GM23338 (cell line): Measurements from ENCODE around the gene GNAZ. TPM values are rescaled to one million over a fixed set of nuclear protein-coding genes. Genes with fewer than 3 reads are reported as not detected.

Experiments used
- ATAC-seq: fragments of 200-7000 bp; cut with Tn5 transposase; 3 replicates; pipeline ENCODE4 v1.9.1; 2020
- DNase-seq: peaks from one replicate; pipeline ENCODE4 v3.0.0-alpha.2; 2015; ENCODE audit warnings: low spot score
- H2AFZ ChIP-seq: fragments of 200-600 bp; sonication (generic); 2 replicates; pipeline ENCODE4 v1.8.0; 2016; ENCODE audit warnings: antibody characterized with exemption, mild to moderate bottlenecking, moderate library complexity
- H3F3A ChIP-seq: fragments of 200-600 bp; sonication (generic); replicated peaks from 2 replicates; pipeline ENCODE4 v1.8.0; 2017; ENCODE audit warnings: antibody characterized with exemption, mixed run types, low read depth
- H3K27ac ChIP-seq: fragments of 200-600 bp; sonication (generic); 2 replicates; pipeline ENCODE4 v1.6.1; 2016; ENCODE audit warnings: low read depth
- H3K27me3 ChIP-seq: fragments of 200-600 bp; sonication (generic); 2 replicates; pipeline ENCODE4 v1.8.0; 2016; ENCODE audit warnings: mild to moderate bottlenecking, mixed run types, moderate library complexity; ENCODE audit not compliant: insufficient read depth
- H3K36me3 ChIP-seq: fragments of 200-600 bp; sonication (generic); 2 replicates; pipeline ENCODE4 v1.8.0; 2016; ENCODE audit warnings: mild to moderate bottlenecking; ENCODE audit not compliant: insufficient read depth
- H3K4me1 ChIP-seq: fragments of 200-600 bp; sonication (generic); 2 replicates; pipeline ENCODE4 v1.8.0; 2016; ENCODE audit warnings: mild to moderate bottlenecking, moderate library complexity; ENCODE audit not compliant: insufficient read depth
- H3K4me2 ChIP-seq: fragments of 200-600 bp; sonication (generic); 2 replicates; pipeline ENCODE4 v1.7.1; 2017; ENCODE audit warnings: mixed run types
- H3K4me3 ChIP-seq: fragments of 200-600 bp; sonication (generic); 2 replicates; pipeline ENCODE4 v1.6.1; 2016; ENCODE audit warnings: mixed run types
- H3K79me2 ChIP-seq: fragments of 200-600 bp; sonication (generic); replicated peaks from 2 replicates; pipeline ENCODE4 v1.8.0; 2017; ENCODE audit warnings: mild to moderate bottlenecking; ENCODE audit not compliant: insufficient read depth
- H3K9me2 ChIP-seq: fragments of 200-600 bp; sonication (generic); 2 replicates; pipeline ENCODE4 v1.8.0; 2017; ENCODE audit not compliant: insufficient read depth
- H4K20me1 ChIP-seq: fragments of 200-600 bp; sonication (generic); replicated peaks from 2 replicates; pipeline ENCODE4 v1.8.0; 2017; ENCODE audit warnings: mild to moderate bottlenecking; ENCODE audit not compliant: insufficient read depth
- H3K27ac Mint-ChIP-seq: 2 replicates; pipeline ENCODE4 v1.8.0; 2020; ENCODE audit warnings: inconsistent platforms, mild to moderate bottlenecking, moderate library complexity, mixed read lengths
- H3K27me3 Mint-ChIP-seq: 3 replicates; pipeline ENCODE4 v1.8.0; 2022; ENCODE audit warnings: low read depth, mild to moderate bottlenecking, moderate library complexity, mixed read lengths, inconsistent platforms; ENCODE audit not compliant: insufficient read depth, poor library complexity
- H3K36me3 Mint-ChIP-seq: 3 replicates; pipeline ENCODE4 v1.8.0; 2021; ENCODE audit warnings: low read depth, mild to moderate bottlenecking, inconsistent platforms, moderate library complexity, mixed read lengths
- H3K4me1 Mint-ChIP-seq: 3 replicates; pipeline ENCODE4 v1.8.0; 2020; ENCODE audit warnings: mild to moderate bottlenecking, inconsistent platforms, mixed read lengths
- H3K4me3 Mint-ChIP-seq: 3 replicates; pipeline ENCODE4 v1.8.0; 2021; ENCODE audit warnings: moderate library complexity, mild to moderate bottlenecking, inconsistent platforms, mixed read lengths
- H3K9me3 Mint-ChIP-seq: 3 replicates; pipeline ENCODE4 v1.8.0; 2020; ENCODE audit warnings: moderate library complexity, mild to moderate bottlenecking, inconsistent platforms, mixed read lengths
- CREB1 ChIP-seq: fragments of 250-450 bp; sonication (Bioruptor Pico); IDR thresholded peaks from 2 replicates; pipeline ENCODE4 v1.5.0; 2020; ENCODE audit warnings: low read depth, mild to moderate bottlenecking, moderate library complexity
- ETS1 ChIP-seq: IDR thresholded peaks from 2 replicates; pipeline ENCODE4 v1.6.1; 2016; ENCODE audit warnings: antibody characterized with exemption
- EZH2 ChIP-seq: fragments of 200-600 bp; sonication (generic); IDR thresholded peaks from one replicate; pipeline ENCODE4 v1.8.0; 2017; ENCODE audit warnings: antibody characterized with exemption, mild to moderate bottlenecking, low read depth; ENCODE audit not compliant: unreplicated experiment
- EZH2phosphoT487 ChIP-seq: fragments of 200-600 bp; sonication (generic); IDR thresholded peaks from one replicate; pipeline ENCODE4 v1.8.1; 2018; ENCODE audit warnings: antibody characterized with exemption; ENCODE audit not compliant: unreplicated experiment
- JUNB ChIP-seq: IDR thresholded peaks from one replicate; pipeline ENCODE4 v1.6.1; 2016; ENCODE audit warnings: antibody characterized with exemption; ENCODE audit not compliant: unreplicated experiment
- NANOG ChIP-seq: IDR thresholded peaks from 2 replicates; pipeline ENCODE4 v1.6.1; 2016; ENCODE audit warnings: antibody characterized with exemption, borderline replicate concordance
- STAT1 ChIP-seq: IDR thresholded peaks from one replicate; pipeline ENCODE4 v1.6.1; 2016; ENCODE audit warnings: antibody characterized with exemption; ENCODE audit not compliant: unreplicated experiment
- ZNF114 ChIP-seq: fragments of 250-450 bp; sonication (Bioruptor Pico); IDR thresholded peaks from 2 replicates; pipeline ENCODE4 v1.5.0; 2020; ENCODE audit warnings: mild to moderate bottlenecking, moderate library complexity
- ZNF331 ChIP-seq: fragments of 250-450 bp; sonication (Bioruptor Pico); IDR thresholded peaks from 2 replicates; pipeline ENCODE4 v1.5.0; 2020; ENCODE audit warnings: low read depth, mild to moderate bottlenecking, moderate library complexity
- polyA plus RNA-seq: library from polyadenylated mRNA; unstranded; fragments of >200 nt; fragmentation: Nextera tagmentation; extraction: Ambion mirVana; gene quantifications from 2 replicates; pipeline ENCODE4 v1.2.1, GENCODE V29; 2016
- total RNA-seq: library from RNA; depleted of rRNA; stranded (reverse); fragments of >200 nt; shearing (Covaris generic); gene quantifications from 2 replicates; pipeline ENCODE4 v1.2.3, GENCODE V29; 2014
- TF ChIP-seq, protein P1 (sequence below), 2 experiments: fragments of 200-600 bp in 1 of 2; sonication (generic) in 1 of 2; conservative IDR thresholded peaks; 2 replicates each; pipeline versions ENCODE4 v1.5.1 to v1.6.1; 2016 to 2017; ENCODE audit warnings: antibody characterized with exemption in 2 of 2, low read depth in 2 of 2, mild to moderate bottlenecking in 2 of 2, moderate library complexity in 1 of 2
- TF ChIP-seq, protein P2 (sequence below): fragments of 250-450 bp; sonication (Bioruptor Pico); IDR thresholded peaks from 2 replicates; pipeline ENCODE4 v1.5.0; 2020; ENCODE audit warnings: mild to moderate bottlenecking, moderate library complexity

Gene GNAZ
- total and polyA plus RNA-seq, 2 experiments from 2014 or later: 2.9 to 11.1 TPM

- TF ChIP-seq, protein P1, sequence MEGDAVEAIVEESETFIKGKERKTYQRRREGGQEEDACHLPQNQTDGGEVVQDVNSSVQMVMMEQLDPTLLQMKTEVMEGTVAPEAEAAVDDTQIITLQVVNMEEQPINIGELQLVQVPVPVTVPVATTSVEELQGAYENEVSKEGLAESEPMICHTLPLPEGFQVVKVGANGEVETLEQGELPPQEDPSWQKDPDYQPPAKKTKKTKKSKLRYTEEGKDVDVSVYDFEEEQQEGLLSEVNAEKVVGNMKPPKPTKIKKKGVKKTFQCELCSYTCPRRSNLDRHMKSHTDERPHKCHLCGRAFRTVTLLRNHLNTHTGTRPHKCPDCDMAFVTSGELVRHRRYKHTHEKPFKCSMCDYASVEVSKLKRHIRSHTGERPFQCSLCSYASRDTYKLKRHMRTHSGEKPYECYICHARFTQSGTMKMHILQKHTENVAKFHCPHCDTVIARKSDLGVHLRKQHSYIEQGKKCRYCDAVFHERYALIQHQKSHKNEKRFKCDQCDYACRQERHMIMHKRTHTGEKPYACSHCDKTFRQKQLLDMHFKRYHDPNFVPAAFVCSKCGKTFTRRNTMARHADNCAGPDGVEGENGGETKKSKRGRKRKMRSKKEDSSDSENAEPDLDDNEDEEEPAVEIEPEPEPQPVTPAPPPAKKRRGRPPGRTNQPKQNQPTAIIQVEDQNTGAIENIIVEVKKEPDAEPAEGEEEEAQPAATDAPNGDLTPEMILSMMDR (conservative IDR thresholded peaks at IDR 0.05; ENCODE audit: low read depth in 2 of 2): no peak
- TF ChIP-seq STAT1: no peak
- TF ChIP-seq ZNF331 (CRISPR knock-in tag): no peak
- no peak for TF ChIP-seq NANOG
- no peak for TF ChIP-seq EZH2
- no peak for TF ChIP-seq ETS1
- no peak for TF ChIP-seq EZH2phosphoT487
- no peak for TF ChIP-seq ZNF114 (CRISPR knock-in tag)
These were observed 13.1 kb downstream of the GNAZ start (continued) for GRCh38 chr22:23083315-23084021.

GRCh38 chr22:23084453-23085350, 14.4 kb downstream of the GNAZ start:
- TF ChIP-seq CREB1: no peak
- TF ChIP-seq, protein P2, sequence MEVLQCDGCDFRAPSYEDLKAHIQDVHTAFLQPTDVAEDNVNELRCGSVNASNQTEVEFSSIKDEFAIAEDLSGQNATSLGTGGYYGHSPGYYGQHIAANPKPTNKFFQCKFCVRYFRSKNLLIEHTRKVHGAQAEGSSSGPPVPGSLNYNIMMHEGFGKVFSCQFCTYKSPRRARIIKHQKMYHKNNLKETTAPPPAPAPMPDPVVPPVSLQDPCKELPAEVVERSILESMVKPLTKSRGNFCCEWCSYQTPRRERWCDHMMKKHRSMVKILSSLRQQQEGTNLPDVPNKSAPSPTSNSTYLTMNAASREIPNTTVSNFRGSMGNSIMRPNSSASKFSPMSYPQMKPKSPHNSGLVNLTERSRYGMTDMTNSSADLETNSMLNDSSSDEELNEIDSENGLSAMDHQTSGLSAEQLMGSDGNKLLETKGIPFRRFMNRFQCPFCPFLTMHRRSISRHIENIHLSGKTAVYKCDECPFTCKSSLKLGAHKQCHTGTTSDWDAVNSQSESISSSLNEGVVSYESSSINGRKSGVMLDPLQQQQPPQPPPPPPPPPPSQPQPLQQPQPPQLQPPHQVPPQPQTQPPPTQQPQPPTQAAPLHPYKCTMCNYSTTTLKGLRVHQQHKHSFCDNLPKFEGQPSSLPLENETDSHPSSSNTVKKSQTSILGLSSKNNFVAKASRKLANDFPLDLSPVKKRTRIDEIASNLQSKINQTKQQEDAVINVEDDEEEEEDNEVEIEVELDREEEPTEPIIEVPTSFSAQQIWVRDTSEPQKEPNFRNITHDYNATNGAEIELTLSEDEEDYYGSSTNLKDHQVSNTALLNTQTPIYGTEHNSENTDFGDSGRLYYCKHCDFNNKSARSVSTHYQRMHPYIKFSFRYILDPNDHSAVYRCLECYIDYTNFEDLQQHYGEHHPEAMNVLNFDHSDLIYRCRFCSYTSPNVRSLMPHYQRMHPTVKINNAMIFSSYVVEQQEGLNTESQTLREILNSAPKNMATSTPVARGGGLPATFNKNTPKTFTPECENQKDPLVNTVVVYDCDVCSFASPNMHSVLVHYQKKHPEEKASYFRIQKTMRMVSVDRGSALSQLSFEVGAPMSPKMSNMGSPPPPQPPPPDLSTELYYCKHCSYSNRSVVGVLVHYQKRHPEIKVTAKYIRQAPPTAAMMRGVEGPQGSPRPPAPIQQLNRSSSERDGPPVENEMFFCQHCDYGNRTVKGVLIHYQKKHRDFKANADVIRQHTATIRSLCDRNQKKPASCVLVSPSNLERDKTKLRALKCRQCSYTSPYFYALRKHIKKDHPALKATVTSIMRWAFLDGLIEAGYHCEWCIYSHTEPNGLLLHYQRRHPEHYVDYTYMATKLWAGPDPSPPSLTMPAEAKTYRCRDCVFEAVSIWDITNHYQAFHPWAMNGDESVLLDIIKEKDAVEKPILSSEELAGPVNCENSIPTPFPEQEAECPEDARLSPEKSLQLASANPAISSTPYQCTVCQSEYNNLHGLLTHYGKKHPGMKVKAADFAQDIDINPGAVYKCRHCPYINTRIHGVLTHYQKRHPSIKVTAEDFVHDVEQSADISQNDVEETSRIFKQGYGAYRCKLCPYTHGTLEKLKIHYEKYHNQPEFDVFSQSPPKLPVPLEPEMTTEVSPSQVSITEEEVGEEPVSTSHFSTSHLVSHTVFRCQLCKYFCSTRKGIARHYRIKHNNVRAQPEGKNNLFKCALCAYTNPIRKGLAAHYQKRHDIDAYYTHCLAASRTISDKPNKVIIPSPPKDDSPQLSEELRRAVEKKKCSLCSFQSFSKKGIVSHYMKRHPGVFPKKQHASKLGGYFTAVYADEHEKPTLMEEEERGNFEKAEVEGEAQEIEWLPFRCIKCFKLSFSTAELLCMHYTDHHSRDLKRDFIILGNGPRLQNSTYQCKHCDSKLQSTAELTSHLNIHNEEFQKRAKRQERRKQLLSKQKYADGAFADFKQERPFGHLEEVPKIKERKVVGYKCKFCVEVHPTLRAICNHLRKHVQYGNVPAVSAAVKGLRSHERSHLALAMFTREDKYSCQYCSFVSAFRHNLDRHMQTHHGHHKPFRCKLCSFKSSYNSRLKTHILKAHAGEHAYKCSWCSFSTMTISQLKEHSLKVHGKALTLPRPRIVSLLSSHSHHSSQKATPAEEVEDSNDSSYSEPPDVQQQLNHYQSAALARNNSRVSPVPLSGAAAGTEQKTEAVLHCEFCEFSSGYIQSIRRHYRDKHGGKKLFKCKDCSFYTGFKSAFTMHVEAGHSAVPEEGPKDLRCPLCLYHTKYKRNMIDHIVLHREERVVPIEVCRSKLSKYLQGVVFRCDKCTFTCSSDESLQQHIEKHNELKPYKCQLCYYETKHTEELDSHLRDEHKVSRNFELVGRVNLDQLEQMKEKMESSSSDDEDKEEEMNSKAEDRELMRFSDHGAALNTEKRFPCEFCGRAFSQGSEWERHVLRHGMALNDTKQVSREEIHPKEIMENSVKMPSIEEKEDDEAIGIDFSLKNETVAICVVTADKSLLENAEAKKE (CRISPR knock-in tag): no peak
- TF ChIP-seq JUNB: no peak
- TF ChIP-seq, protein P1 (conservative IDR thresholded peaks at IDR 0.05; ENCODE audit: low read depth in 2 of 2): no peak
- no peak for TF ChIP-seq ZNF114 (CRISPR knock-in tag)
- no peak for TF ChIP-seq EZH2phosphoT487
- no peak for TF ChIP-seq EZH2
- no peak for ATAC-seq
- H3K4me3 Mint-ChIP-seq: no peak overlapping the region

More at GRCh38 chr22:23084453-23085350, 14.4 kb downstream of the GNAZ start:
- H3K4me2 ChIP-seq: no peak overlapping the region
- no peak overlapping the region for H3K27ac ChIP-seq
- H3K36me3 ChIP-seq: no peaks in the 10 kb centered on the region
- no peaks in the 10 kb centered on the region for H3K36me3 Mint-ChIP-seq
- H3K4me1 ChIP-seq: no peaks in the 10 kb centered on the region; the same call in 1 of the 2 replicates
- peaks cover 15% of the 10 kb centered on the region for H3K27me3 Mint-ChIP-seq
- no peaks in the 10 kb centered on the region for H4K20me1 ChIP-seq
- H3K4me1 Mint-ChIP-seq: peaks cover 15% of the 10 kb centered on the region
- H3K4me3 ChIP-seq: no peak overlapping the region
- no peak overlapping the region for H2AFZ ChIP-seq
- H3K9me3 Mint-ChIP-seq: no peaks in the 10 kb centered on the region
- H3F3A ChIP-seq: no peaks in the 10 kb centered on the region
- no peak for DNase-seq
- no peaks in the 10 kb centered on the region for H3K79me2 ChIP-seq
- H3K27me3 ChIP-seq: no peaks in the 10 kb centered on the region
- H3K27ac Mint-ChIP-seq: no peak overlapping the region
- H3K9me2 ChIP-seq: no peaks in the 10 kb centered on the region
